DMS114 treated with DMSO at 0.1 percent for 48 hours (cell line): ENCODE results near the gene CYFIP2.

Source experiments
- DNase-seq: peaks from one replicate; lab custom pipeline; 2025; ENCODE audit not compliant: unreplicated experiment; lab: John Stamatoyannopoulos, UW

Gene CYFIP2

GRCh38 chr5:157352756-157353340, 86.9 kb downstream of the CYFIP2 start:
- DNase-seq, result no peak

- DNase-seq, result no peak
These were observed 88.9 kb downstream of the CYFIP2 start for GRCh38 chr5:157354800-157355199.

GRCh38 chr5:157356576-157356975, 90.7 kb downstream of the CYFIP2 start:
- DNase-seq, result no peak

- no peak for DNase-seq
These were observed 91.9 kb downstream of the CYFIP2 start for GRCh38 chr5:157357823-157358222.

GRCh38 chr5:157358871-157359270, 92.9 kb downstream of the CYFIP2 start:
- DNase-seq, result no peak

- no peak for DNase-seq
These were observed 93.6 kb downstream of the CYFIP2 start for GRCh38 chr5:157359356-157360055.

GRCh38 chr5:157362012-157362411, 96.1 kb downstream of the CYFIP2 start:
- DNase-seq, result no peak

- no peak for DNase-seq
These were observed 96.6 kb downstream of the CYFIP2 start for GRCh38 chr5:157362502-157362901.

GRCh38 chr5:157362982-157363381, 97.1 kb downstream of the CYFIP2 start:
- DNase-seq, result no peak

- no peak for DNase-seq
These were observed 99.8 kb downstream of the CYFIP2 start for GRCh38 chr5:157365732-157366131.

GRCh38 chr5:157366741-157367674, 101.1 kb downstream of the CYFIP2 start:
- no peak for DNase-seq

GRCh38 chr5:157369507-157369906, 103.6 kb downstream of the CYFIP2 start:
- no peak for DNase-seq

GRCh38 chr5:157370967-157371366, 105.0 kb downstream of the CYFIP2 start:
- DNase-seq, result no peak

GRCh38 chr5:157371655-157372471, 105.9 kb downstream of the CYFIP2 start:
- DNase-seq, result no peak

GRCh38 chr5:157372472-157372822, 106.5 kb downstream of the CYFIP2 start:
- DNase-seq, result no peak

GRCh38 chr5:157378509-157378908, 112.6 kb downstream of the CYFIP2 start:
- no peak for DNase-seq

- DNase-seq, result no peak
These were observed 114.1 kb downstream of the CYFIP2 start for GRCh38 chr5:157379983-157380382.

- DNase-seq, result no peak
These were observed 115.8 kb downstream of the CYFIP2 start for GRCh38 chr5:157381746-157382145.

- no peak for DNase-seq
These were observed 117.3 kb downstream of the CYFIP2 start for GRCh38 chr5:157382996-157383800.
